GM23338 (cell line): ENCODE results near the gene RAB32.

Experiments
- EZH2 ChIP-seq: fragments of 200-600 bp; sonication (generic); IDR thresholded peaks from one replicate; pipeline ENCODE4 v1.8.0; 2017; ENCODE audit warnings: antibody characterized with exemption, mild to moderate bottlenecking, low read depth; ENCODE audit not compliant: unreplicated experiment
- EZH2phosphoT487 ChIP-seq: fragments of 200-600 bp; sonication (generic); IDR thresholded peaks from one replicate; pipeline ENCODE4 v1.8.1; 2018; ENCODE audit warnings: antibody characterized with exemption; ENCODE audit not compliant: unreplicated experiment
- ZNF114 ChIP-seq: fragments of 250-450 bp; sonication (Bioruptor Pico); IDR thresholded peaks from 2 replicates; pipeline ENCODE4 v1.5.0; 2020; ENCODE audit warnings: mild to moderate bottlenecking, moderate library complexity
- TF ChIP-seq, protein P1 (sequence below), 2 experiments: fragments of 200-600 bp in 1 of 2; sonication (generic) in 1 of 2; conservative IDR thresholded peaks; 2 replicates each; pipeline versions ENCODE4 v1.5.1 to v1.6.1; 2016 to 2017; ENCODE audit warnings: antibody characterized with exemption in 2 of 2, low read depth in 2 of 2, mild to moderate bottlenecking in 2 of 2, moderate library complexity in 1 of 2
- TF ChIP-seq, protein P2 (sequence below): IDR thresholded peaks from one replicate; pipeline ENCODE4 v1.6.1; 2018; ENCODE audit warnings: antibody characterized with exemption; ENCODE audit not compliant: unreplicated experiment

DNA sequence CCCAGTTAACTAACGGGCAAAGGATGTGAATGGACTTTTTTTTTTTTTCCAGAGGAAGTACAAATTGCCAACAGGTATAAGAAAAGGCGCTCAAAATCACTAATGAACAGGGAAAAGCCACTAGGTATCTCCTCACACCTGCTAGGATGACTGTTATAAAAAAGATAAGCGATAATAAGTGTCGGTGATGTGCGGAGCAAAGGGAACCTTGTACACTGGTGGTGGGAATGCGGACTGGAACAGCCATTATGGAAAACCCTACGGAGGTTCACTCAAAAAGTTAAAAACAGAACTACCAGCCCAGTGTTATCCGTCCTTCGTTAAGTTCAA lies 787 bp upstream of the RAB32 start:
- TF ChIP-seq, protein P1, sequence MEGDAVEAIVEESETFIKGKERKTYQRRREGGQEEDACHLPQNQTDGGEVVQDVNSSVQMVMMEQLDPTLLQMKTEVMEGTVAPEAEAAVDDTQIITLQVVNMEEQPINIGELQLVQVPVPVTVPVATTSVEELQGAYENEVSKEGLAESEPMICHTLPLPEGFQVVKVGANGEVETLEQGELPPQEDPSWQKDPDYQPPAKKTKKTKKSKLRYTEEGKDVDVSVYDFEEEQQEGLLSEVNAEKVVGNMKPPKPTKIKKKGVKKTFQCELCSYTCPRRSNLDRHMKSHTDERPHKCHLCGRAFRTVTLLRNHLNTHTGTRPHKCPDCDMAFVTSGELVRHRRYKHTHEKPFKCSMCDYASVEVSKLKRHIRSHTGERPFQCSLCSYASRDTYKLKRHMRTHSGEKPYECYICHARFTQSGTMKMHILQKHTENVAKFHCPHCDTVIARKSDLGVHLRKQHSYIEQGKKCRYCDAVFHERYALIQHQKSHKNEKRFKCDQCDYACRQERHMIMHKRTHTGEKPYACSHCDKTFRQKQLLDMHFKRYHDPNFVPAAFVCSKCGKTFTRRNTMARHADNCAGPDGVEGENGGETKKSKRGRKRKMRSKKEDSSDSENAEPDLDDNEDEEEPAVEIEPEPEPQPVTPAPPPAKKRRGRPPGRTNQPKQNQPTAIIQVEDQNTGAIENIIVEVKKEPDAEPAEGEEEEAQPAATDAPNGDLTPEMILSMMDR (conservative IDR thresholded peaks at IDR 0.05; ENCODE audit: low read depth in 2 of 2) = no peak
- no peak for TF ChIP-seq ZNF114 (CRISPR knock-in tag)
- TF ChIP-seq EZH2 = no peak
- no peak for TF ChIP-seq EZH2phosphoT487
- TF ChIP-seq, protein P2, sequence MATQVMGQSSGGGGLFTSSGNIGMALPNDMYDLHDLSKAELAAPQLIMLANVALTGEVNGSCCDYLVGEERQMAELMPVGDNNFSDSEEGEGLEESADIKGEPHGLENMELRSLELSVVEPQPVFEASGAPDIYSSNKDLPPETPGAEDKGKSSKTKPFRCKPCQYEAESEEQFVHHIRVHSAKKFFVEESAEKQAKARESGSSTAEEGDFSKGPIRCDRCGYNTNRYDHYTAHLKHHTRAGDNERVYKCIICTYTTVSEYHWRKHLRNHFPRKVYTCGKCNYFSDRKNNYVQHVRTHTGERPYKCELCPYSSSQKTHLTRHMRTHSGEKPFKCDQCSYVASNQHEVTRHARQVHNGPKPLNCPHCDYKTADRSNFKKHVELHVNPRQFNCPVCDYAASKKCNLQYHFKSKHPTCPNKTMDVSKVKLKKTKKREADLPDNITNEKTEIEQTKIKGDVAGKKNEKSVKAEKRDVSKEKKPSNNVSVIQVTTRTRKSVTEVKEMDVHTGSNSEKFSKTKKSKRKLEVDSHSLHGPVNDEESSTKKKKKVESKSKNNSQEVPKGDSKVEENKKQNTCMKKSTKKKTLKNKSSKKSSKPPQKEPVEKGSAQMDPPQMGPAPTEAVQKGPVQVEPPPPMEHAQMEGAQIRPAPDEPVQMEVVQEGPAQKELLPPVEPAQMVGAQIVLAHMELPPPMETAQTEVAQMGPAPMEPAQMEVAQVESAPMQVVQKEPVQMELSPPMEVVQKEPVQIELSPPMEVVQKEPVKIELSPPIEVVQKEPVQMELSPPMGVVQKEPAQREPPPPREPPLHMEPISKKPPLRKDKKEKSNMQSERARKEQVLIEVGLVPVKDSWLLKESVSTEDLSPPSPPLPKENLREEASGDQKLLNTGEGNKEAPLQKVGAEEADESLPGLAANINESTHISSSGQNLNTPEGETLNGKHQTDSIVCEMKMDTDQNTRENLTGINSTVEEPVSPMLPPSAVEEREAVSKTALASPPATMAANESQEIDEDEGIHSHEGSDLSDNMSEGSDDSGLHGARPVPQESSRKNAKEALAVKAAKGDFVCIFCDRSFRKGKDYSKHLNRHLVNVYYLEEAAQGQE = no peak
